Smooth muscle cell (in vitro differentiated cells): Measurements from ENCODE around the gene FGF18. TPM values are rescaled to one million over a fixed set of nuclear protein-coding genes. Genes with fewer than 3 reads are reported as not detected.
"Not testable (repeated sequence)": the region's sequence is repeated elsewhere in the genome, so short reads cannot be mapped to it uniquely, and the experiment has no call there.

Source experiments
- DNase-seq: peaks from one replicate; lab custom pipeline; 2025; ENCODE audit not compliant: unreplicated experiment; lab: John Stamatoyannopoulos, UW
- H2AFZ ChIP-seq: fragments of 200-600 bp; sonication (generic); 2 replicates; pipeline ENCODE4 v1.6.0; 2016; ENCODE audit warnings: antibody characterized with exemption, low read depth, mild to moderate bottlenecking
- H3F3A ChIP-seq: fragments of 200-600 bp; sonication (generic); 2 replicates; pipeline ENCODE4 v1.6.0; 2017; ENCODE audit warnings: antibody characterized with exemption, low read depth
- H3K27ac ChIP-seq: fragments of 200-600 bp; sonication (generic); 2 replicates; pipeline ENCODE4 v1.5.1; 2016; ENCODE audit warnings: low read depth, mild to moderate bottlenecking
- H3K27me3 ChIP-seq: fragments of 200-600 bp; sonication (generic); 2 replicates; pipeline ENCODE4 v1.6.1; 2016; ENCODE audit warnings: low read depth, mild to moderate bottlenecking
- H3K36me3 ChIP-seq: fragments of 200-600 bp; sonication (generic); 2 replicates; pipeline ENCODE4 v1.5.1; 2016; ENCODE audit warnings: low read depth
- H3K4me1 ChIP-seq: fragments of 200-600 bp; sonication (generic); 2 replicates; pipeline ENCODE4 v1.5.1; 2016; ENCODE audit warnings: low read depth
- H3K4me2 ChIP-seq: fragments of 200-600 bp; sonication (generic); 2 replicates; pipeline ENCODE4 v1.6.0; 2016; ENCODE audit warnings: mild to moderate bottlenecking
- H3K4me3 ChIP-seq: fragments of 200-600 bp; sonication (generic); 2 replicates; pipeline ENCODE4 v1.5.1; 2016; ENCODE audit warnings: mild to moderate bottlenecking
- H3K79me2 ChIP-seq: fragments of 200-600 bp; sonication (generic); 2 replicates; pipeline ENCODE4 v1.6.0; 2016; ENCODE audit warnings: low read depth, mild to moderate bottlenecking
- H3K9ac ChIP-seq: fragments of 200-600 bp; sonication (generic); 2 replicates; pipeline ENCODE4 v1.6.0; 2016; ENCODE audit warnings: low read depth
- H3K9me3 ChIP-seq: fragments of 200-600 bp; sonication (generic); replicated peaks from 2 replicates; pipeline ENCODE4 v1.5.1; 2016; ENCODE audit warnings: low read depth
- H4K20me1 ChIP-seq: fragments of 200-600 bp; sonication (generic); 2 replicates; pipeline ENCODE4 v1.6.0; 2016; ENCODE audit warnings: low read depth
- CTCF ChIP-seq: fragments of 200-600 bp; sonication (generic); IDR thresholded peaks from 2 replicates; pipeline ENCODE4 v1.5.1; 2017; ENCODE audit warnings: borderline replicate concordance, mild to moderate bottlenecking, antibody characterized with exemption; ENCODE audit not compliant: insufficient read depth, poor library complexity, severe bottlenecking
- WGBS: methylation state at CpG from one replicate; pipeline ENCODE4 v1.1.7; 2016; ENCODE audit warnings: low lambda C conversion rate; 5-methylcytosine and 5-hydroxymethylcytosine counted together
- polyA plus RNA-seq: library from polyadenylated mRNA; unstranded; fragments of >200 nt; fragmentation: Nextera tagmentation; extraction: Ambion mirVana; gene quantifications from 2 replicates; pipeline ENCODE4 v1.2.1, GENCODE V29; 2016
- total RNA-seq: library from RNA; depleted of rRNA; stranded (reverse); fragments of >200 nt; gene quantifications from 2 replicates; pipeline ENCODE4 v1.2.3, GENCODE V29; 2014

FGF18 gene
- total and polyA plus RNA-seq, 2 experiments from 2014 or later, result 0.21 TPM; not detected in 1

DNA sequence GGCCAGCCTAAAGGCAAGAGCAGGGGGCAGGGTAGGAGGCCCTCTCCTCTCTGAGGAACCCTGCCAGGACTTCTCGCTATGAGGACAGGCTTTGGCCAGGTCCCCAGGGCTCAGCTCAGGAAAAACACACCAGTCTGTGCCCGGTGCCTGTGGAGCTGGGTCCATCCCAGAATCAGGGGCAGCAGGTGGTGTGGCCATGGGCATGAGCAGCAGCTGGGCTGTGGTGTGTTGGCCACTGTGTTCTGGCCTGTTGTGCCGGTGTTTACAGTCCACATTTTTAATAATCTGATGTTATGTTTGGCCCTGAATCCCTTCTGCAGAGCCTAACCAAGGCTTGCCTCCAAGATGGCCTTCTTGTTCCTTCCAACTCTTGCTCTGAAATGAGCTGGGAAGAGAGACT is 77.0 kb downstream of the FGF18 start:
- no peak for DNase-seq
- Histone ChIP-seq H3K4me1 (peaks cover 16% of the 10 kb centered on the region), H4K20me1 (no peaks in the 10 kb centered on the region), H3K79me2 (no peaks in the 10 kb centered on the region), H3F3A (peaks cover 14% of the 10 kb centered on the region), H2AFZ (no peak overlapping the region), H3K27me3 (no peaks in the 10 kb centered on the region), H3K9ac (no peak overlapping the region), H3K4me2 (no peak overlapping the region), H3K4me3 (no peak overlapping the region), H3K27ac (no peak overlapping the region), H3K36me3 (no peaks in the 10 kb centered on the region), H3K9me3 (no peaks in the 10 kb centered on the region)
- 98% methylated on average over 3 of the region's 3 CpGs for WGBS
- no peak for TF ChIP-seq CTCF

- 96% methylated on average over 4 of the region's 4 CpGs for WGBS
These were observed 78.0 kb downstream of the FGF18 start for GRCh38 chr5:171497494-171497893.

GRCh38 chr5:171498166-171498565 is 78.7 kb downstream of the FGF18 start:
- H3K9ac ChIP-seq, result no peak overlapping the region
- H3K27ac ChIP-seq, result no peak overlapping the region
- no peaks in the 10 kb centered on the region for H3K79me2 ChIP-seq
- H3K27me3 ChIP-seq, result no peaks in the 10 kb centered on the region
- WGBS, result 94% methylated on average over 6 of the region's 6 CpGs
- peaks cover 14% of the 10 kb centered on the region for H3F3A ChIP-seq
- H3K9me3 ChIP-seq, result no peaks in the 10 kb centered on the region
- peaks cover 16% of the 10 kb centered on the region for H3K4me1 ChIP-seq
- no peak overlapping the region for H3K4me2 ChIP-seq
- no peaks in the 10 kb centered on the region for H3K36me3 ChIP-seq
- no peak for DNase-seq
- H2AFZ ChIP-seq, result no peak overlapping the region
- no peak overlapping the region for H3K4me3 ChIP-seq
- no peak for TF ChIP-seq CTCF
- no peaks in the 10 kb centered on the region for H4K20me1 ChIP-seq

More at GRCh38 chr5:171497494-171497893, 78.0 kb downstream of the FGF18 start:
- peaks cover 16% of the 10 kb centered on the region for H3K4me1 ChIP-seq
- H3K27ac ChIP-seq, H3K4me3 ChIP-seq, H3K9me3 ChIP-seq, H3K27me3 ChIP-seq, H3K9ac ChIP-seq, H4K20me1 ChIP-seq, DNase-seq, H3K79me2 ChIP-seq, H2AFZ ChIP-seq, H3K36me3 ChIP-seq, H3K4me2 ChIP-seq: not testable (repeated sequence)
- peaks cover 14% of the 10 kb centered on the region for H3F3A ChIP-seq

- H3K36me3 ChIP-seq, result no peaks in the 10 kb centered on the region
- no peaks in the 10 kb centered on the region for H3K27me3 ChIP-seq
- no peak overlapping the region for H2AFZ ChIP-seq
- TF ChIP-seq CTCF, result no peak
- no peak for DNase-seq
- no peaks in the 10 kb centered on the region for H4K20me1 ChIP-seq
- H3K4me1 ChIP-seq, result peaks cover 10% of the 10 kb centered on the region
- H3K27ac ChIP-seq, result no peak overlapping the region
- WGBS, result 97% methylated on average over 4 of the region's 4 CpGs
- peaks cover 9% of the 10 kb centered on the region for H3F3A ChIP-seq
- H3K4me3 ChIP-seq, result no peak overlapping the region
- no peak overlapping the region for H3K9ac ChIP-seq
- H3K9me3 ChIP-seq, result no peaks in the 10 kb centered on the region
- no peak overlapping the region for H3K4me2 ChIP-seq
- no peaks in the 10 kb centered on the region for H3K79me2 ChIP-seq
These were observed 80.2 kb downstream of the FGF18 start for GRCh38 chr5:171499611-171500010.
